Measurements from ENCODE around the gene NOL9. TPM values are rescaled to one million over a fixed set of nuclear protein-coding genes. Genes with fewer than 3 reads are reported as not detected.

NOL9 gene
- polyA plus RNA-seq, 1 of the 3 experiments (the other 2 are of a cell fraction): 7.1 TPM

DNA sequence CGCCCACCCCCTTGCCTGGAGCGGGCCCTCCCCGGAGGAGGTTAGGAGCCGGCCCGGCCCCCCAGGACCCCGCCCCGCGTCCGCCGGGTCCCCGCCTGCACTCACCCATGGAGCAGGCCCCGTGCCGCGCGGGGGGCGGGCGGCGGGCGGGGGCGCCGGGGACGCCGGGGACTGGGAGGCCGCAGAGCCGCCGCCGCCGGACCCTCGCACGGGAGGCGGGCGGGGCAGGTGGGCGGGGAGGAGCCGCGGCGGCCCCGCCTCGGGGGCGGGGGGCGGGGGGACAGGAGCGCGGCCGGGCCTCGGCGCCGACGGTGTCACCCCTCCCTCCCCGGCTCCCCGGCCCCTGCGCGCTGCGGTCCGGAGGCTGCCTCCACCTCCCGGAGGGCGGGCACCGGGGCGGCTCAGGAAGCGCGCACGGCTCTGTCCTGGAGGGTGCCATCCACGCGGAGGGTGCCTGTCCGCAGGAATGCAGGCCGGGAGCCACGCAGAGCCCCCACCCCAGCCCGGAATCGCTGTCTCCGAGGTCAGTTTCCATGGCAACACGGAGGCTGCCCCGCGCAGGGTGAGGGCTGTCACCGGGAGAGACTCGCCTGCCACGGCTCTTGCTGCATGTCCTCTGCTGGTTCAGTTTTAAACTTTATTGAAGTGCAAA is 57.0 kb downstream of the NOL9 start:
- 4% methylated on average over 14 of the region's 74 CpGs for WGBS (ENCODE audit: low lambda C conversion rate)
- H3K27ac ChIP-seq (ENCODE audit: low read depth in 2 of 2, low read length in 1 of 2): peak overlapping the region in 1 of 2 experiments; percentile 80; a peak in 2 of 4 replicates
- peak overlapping the region; percentile 95; the same call in 1 of the 2 replicates for H3K4me2 ChIP-seq
- ChIA-PET POLR2A (interaction anchor here (1.8 kb wide), 1 partner anchor 10 kb away, joined by 10 read pairs; no protein-coding TSS in a partner anchor), CTCF (interaction anchor here (0.7 to 17.4 kb wide), 5 partner anchors 8 to 56 kb away, joined by 3 to 211 read pairs (median 6); partner anchors contain the start of gene PLEKHG5)
- no peaks in the 10 kb centered on the region for H3K9me3 ChIP-seq
- no peaks in the 10 kb centered on the region for H4K20me1 ChIP-seq (ENCODE audit: insufficient read depth)
- H3K9ac ChIP-seq: peak overlapping the region; percentile 64
- H3K36me3 ChIP-seq (replicated peaks in 1 of 2; ENCODE audit: control insufficient read depth in 1 of 2, insufficient read depth in 2 of 2, low read length in 1 of 2): no peaks in the 10 kb centered on the region
- H2AFZ ChIP-seq (ENCODE audit: low read depth): peak overlapping the region; percentile 70; the same call in 1 of the 2 replicates
- H3K27me3 ChIP-seq (ENCODE audit: insufficient read depth): no peaks in the 10 kb centered on the region
- H3K9me2 ChIP-seq: no peaks in the 10 kb centered on the region
- H3K4me1 ChIP-seq (ENCODE audit: control insufficient read depth in 1 of 2, insufficient read depth in 2 of 2, low read depth in 1 of 2, low read length in 1 of 2): peaks cover 0 to 74% of the 10 kb centered on the region in 2 experiments; a peak in 2 of 4 replicates
- peak; percentile 92 for DNase-seq
- peaks cover 7% of the 10 kb centered on the region; the same call in 1 of the 2 replicates for H3K79me2 ChIP-seq (ENCODE audit: insufficient read depth)
- peaks cover 12% of the 10 kb centered on the region for H3F3A ChIP-seq (replicated peaks; ENCODE audit: insufficient read depth)
- peak overlapping the region; percentile 65 to 69 for H3K4me3 ChIP-seq (ENCODE audit: low read depth in 2 of 2, low read length in 1 of 2)
- TF ChIP-seq FOSL2 (IDR thresholded peaks at IDR 0.05; ENCODE audit: borderline replicate concordance, low read depth): no peak
- TF ChIP-seq RXRA (IDR thresholded peaks at IDR 0.05; ENCODE audit: borderline replicate concordance, low read depth): no peak
- TF ChIP-seq MXI1 (IDR thresholded peaks at IDR 0.05; ENCODE audit: low read depth, low read length): peak; percentile 82
- TF ChIP-seq MEF2A (IDR thresholded peaks at IDR 0.05; ENCODE audit: borderline replicate concordance, low read depth): no peak
- TF ChIP-seq JUND (IDR thresholded peaks at IDR 0.05): no peak
- TF ChIP-seq NFIC (IDR thresholded peaks at IDR 0.05; ENCODE audit: borderline replicate concordance): no peak
- 0 out of 2 replicates have a peak, but pooled peaks have one; percentile 16 for TF ChIP-seq NRF1 (IDR thresholded peaks at IDR 0.05; ENCODE audit: low read depth, low read length)
- TF ChIP-seq, protein P1, sequence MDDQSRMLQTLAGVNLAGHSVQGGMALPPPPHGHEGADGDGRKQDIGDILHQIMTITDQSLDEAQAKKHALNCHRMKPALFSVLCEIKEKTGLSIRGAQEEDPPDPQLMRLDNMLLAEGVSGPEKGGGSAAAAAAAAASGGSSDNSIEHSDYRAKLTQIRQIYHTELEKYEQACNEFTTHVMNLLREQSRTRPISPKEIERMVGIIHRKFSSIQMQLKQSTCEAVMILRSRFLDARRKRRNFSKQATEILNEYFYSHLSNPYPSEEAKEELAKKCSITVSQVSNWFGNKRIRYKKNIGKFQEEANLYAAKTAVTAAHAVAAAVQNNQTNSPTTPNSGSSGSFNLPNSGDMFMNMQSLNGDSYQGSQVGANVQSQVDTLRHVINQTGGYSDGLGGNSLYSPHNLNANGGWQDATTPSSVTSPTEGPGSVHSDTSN (IDR thresholded peaks at IDR 0.05): no peak
- TF ChIP-seq RCOR1 (IDR thresholded peaks at IDR 0.05; ENCODE audit: low read length): no peak
- no peak for TF ChIP-seq EZH2phosphoT487 (IDR thresholded peaks at IDR 0.05; ENCODE audit: borderline replicate concordance, low read depth)
- TF ChIP-seq, protein P2, sequence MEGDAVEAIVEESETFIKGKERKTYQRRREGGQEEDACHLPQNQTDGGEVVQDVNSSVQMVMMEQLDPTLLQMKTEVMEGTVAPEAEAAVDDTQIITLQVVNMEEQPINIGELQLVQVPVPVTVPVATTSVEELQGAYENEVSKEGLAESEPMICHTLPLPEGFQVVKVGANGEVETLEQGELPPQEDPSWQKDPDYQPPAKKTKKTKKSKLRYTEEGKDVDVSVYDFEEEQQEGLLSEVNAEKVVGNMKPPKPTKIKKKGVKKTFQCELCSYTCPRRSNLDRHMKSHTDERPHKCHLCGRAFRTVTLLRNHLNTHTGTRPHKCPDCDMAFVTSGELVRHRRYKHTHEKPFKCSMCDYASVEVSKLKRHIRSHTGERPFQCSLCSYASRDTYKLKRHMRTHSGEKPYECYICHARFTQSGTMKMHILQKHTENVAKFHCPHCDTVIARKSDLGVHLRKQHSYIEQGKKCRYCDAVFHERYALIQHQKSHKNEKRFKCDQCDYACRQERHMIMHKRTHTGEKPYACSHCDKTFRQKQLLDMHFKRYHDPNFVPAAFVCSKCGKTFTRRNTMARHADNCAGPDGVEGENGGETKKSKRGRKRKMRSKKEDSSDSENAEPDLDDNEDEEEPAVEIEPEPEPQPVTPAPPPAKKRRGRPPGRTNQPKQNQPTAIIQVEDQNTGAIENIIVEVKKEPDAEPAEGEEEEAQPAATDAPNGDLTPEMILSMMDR (IDR thresholded peaks at IDR 0.05): no peak
- TF ChIP-seq, protein P3, sequence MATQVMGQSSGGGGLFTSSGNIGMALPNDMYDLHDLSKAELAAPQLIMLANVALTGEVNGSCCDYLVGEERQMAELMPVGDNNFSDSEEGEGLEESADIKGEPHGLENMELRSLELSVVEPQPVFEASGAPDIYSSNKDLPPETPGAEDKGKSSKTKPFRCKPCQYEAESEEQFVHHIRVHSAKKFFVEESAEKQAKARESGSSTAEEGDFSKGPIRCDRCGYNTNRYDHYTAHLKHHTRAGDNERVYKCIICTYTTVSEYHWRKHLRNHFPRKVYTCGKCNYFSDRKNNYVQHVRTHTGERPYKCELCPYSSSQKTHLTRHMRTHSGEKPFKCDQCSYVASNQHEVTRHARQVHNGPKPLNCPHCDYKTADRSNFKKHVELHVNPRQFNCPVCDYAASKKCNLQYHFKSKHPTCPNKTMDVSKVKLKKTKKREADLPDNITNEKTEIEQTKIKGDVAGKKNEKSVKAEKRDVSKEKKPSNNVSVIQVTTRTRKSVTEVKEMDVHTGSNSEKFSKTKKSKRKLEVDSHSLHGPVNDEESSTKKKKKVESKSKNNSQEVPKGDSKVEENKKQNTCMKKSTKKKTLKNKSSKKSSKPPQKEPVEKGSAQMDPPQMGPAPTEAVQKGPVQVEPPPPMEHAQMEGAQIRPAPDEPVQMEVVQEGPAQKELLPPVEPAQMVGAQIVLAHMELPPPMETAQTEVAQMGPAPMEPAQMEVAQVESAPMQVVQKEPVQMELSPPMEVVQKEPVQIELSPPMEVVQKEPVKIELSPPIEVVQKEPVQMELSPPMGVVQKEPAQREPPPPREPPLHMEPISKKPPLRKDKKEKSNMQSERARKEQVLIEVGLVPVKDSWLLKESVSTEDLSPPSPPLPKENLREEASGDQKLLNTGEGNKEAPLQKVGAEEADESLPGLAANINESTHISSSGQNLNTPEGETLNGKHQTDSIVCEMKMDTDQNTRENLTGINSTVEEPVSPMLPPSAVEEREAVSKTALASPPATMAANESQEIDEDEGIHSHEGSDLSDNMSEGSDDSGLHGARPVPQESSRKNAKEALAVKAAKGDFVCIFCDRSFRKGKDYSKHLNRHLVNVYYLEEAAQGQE (IDR thresholded peaks at IDR 0.05; ENCODE audit: low read depth, low read length): no peak
- TF ChIP-seq SIN3A (IDR thresholded peaks at IDR 0.05; ENCODE audit: borderline replicate concordance, low read depth, low read length): no peak
- TF ChIP-seq ELF1 (IDR thresholded peaks at IDR 0.05): no peak
- TF ChIP-seq, protein P4, sequence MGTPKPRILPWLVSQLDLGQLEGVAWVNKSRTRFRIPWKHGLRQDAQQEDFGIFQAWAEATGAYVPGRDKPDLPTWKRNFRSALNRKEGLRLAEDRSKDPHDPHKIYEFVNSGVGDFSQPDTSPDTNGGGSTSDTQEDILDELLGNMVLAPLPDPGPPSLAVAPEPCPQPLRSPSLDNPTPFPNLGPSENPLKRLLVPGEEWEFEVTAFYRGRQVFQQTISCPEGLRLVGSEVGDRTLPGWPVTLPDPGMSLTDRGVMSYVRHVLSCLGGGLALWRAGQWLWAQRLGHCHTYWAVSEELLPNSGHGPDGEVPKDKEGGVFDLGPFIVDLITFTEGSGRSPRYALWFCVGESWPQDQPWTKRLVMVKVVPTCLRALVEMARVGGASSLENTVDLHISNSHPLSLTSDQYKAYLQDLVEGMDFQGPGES (IDR thresholded peaks at IDR 0.05; ENCODE audit: low read depth, low read length): no peak
- TF ChIP-seq GATA2 (CRISPR knock-in tag; IDR thresholded peaks at IDR 0.05): no peak
- no peak for TF ChIP-seq POLR2AphosphoS5 (IDR thresholded peaks at IDR 0.05; ENCODE audit: low read depth, low read length)
- no peak for TF ChIP-seq EP300 (IDR thresholded peaks at IDR 0.05; ENCODE audit: borderline replicate concordance in 1 of 2, low read depth in 1 of 2, low read length in 1 of 2)
- 0 out of 2 replicates have a peak, but pooled peaks have one; percentile 45 for TF ChIP-seq RFX5 (IDR thresholded peaks at IDR 0.05; ENCODE audit: low read length)
- no peak for TF ChIP-seq TEAD4 (IDR thresholded peaks at IDR 0.05; ENCODE audit: borderline replicate concordance, insufficient read depth)
- TF ChIP-seq, protein P5, sequence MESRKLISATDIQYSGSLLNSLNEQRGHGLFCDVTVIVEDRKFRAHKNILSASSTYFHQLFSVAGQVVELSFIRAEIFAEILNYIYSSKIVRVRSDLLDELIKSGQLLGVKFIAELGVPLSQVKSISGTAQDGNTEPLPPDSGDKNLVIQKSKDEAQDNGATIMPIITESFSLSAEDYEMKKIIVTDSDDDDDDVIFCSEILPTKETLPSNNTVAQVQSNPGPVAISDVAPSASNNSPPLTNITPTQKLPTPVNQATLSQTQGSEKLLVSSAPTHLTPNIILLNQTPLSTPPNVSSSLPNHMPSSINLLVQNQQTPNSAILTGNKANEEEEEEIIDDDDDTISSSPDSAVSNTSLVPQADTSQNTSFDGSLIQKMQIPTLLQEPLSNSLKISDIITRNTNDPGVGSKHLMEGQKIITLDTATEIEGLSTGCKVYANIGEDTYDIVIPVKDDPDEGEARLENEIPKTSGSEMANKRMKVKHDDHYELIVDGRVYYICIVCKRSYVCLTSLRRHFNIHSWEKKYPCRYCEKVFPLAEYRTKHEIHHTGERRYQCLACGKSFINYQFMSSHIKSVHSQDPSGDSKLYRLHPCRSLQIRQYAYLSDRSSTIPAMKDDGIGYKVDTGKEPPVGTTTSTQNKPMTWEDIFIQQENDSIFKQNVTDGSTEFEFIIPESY (IDR thresholded peaks at IDR 0.05; ENCODE audit: borderline replicate concordance, low read depth): no peak
- no peak for TF ChIP-seq CHD2 (IDR thresholded peaks at IDR 0.05; ENCODE audit: low read length, partially characterized antibody)
